Left lobe of liver (tissue), 2 donors: ENCODE data around the gene MT1H. TPM values are rescaled to one million over a fixed set of nuclear protein-coding genes. Genes with fewer than 3 reads are reported as not detected.
"Not testable (repeated sequence)": the region's sequence is repeated elsewhere in the genome, so short reads cannot be mapped to it uniquely, and the experiment has no call there.

ENCODE experiments used
- ATAC-seq: fragments of 200-7000 bp; cut with Tn5 transposase; one replicate; pipeline ENCODE4 v1.9.1; 2020; ENCODE audit warnings: mild to moderate bottlenecking, moderate library complexity
- DNase-seq: peaks from one replicate; pipeline ENCODE4 v3.0.0-alpha.2; 2020; ENCODE audit warnings: low spot score
- total RNA-seq: library from RNA; stranded (reverse); gene quantifications from one replicate; pipeline ENCODE4 v1.2.1, GENCODE V29; 2021
- donor health status: DM: no; HTN: no; CAD: no; lungs with moderate emphysema.
- donor health status: DM: no; HTN: yes; CAD: no.

Gene MT1H
- total RNA-seq, 1 donor from 2014 or later: 949 TPM

DNA sequence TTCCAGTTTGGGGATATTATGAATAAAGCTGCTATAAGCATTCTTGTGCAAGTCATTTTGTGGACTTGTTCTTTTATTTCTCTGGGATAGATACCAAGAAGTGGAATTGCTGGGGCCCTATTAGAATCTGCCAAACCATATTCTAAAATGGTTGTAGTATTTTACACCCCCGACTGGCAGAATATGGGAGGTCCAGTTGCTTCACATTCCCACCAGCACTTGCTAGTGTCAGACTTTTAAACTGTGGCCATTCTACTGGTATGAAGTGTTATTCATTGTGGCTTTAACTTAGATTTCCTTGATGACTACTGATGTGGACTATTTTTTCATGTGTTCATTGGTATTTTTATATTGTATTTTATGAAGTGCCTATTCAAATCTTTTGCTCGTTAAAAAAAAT is 42.2 kb downstream of the MT1H start:
- no peak for ATAC-seq
- no peak for DNase-seq

DNA sequence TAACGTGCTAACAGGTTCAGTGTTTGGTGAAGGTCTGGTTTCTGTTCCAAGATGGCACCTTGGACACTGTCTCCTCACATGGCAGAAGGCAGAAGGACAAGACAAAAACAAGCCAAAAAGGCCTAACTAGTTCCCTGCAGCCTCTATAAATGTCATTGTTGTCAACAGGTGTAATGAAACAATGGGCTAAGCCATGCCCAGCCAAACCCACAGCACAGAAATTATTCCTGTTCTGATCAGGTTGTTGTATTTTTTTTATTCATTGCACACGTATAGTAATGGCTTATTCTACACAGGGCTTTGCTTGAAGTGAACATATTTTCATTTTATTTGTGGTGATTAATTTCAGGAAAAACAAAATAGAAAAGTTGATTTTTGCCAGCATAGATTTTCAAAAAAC is 44.2 kb downstream of the MT1H start:
- DNase-seq (no peak), ATAC-seq (no peak)

DNA sequence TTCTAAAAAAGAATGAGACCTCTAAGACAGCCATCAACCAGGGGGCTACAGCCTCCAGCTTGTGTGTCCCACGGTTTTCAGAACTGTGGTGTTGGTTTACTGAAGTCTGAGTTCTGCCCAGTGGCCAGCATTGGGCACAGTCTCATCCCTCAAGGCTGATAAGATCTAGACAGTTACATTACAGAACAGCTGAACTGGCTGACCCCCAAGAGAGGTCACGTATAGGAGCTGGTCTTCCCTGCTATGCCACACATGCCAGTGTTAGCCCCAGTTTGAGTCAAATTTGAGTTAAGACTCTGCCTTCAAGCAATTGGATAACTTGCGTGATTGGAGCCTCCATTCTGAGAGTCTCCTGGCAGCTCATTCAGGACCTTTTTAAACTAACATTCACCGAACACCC is 45.5 kb downstream of the MT1H start:
- DNase-seq: no peak
- ATAC-seq: no peak

DNA sequence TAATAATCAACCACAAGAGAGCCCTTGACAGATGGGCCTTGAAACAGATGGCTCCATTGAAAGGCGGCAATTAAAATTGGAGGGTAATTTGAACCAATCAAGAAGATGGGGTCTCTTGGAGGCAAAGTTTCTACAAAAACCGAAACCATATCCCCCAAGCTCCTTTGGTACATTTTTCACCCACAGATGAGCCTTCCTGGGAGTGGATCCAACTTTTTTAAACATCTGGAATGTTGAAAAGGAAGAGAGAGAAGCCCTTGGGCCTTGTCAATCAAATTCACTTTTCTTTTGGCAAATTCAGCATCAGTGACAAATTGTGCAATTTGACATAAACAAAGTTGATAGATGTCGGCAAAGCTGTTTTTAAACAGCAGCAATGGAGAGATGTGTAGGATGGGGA is 47.1 kb downstream of the MT1H start:
- ATAC-seq (no peak), DNase-seq (no peak)

DNA sequence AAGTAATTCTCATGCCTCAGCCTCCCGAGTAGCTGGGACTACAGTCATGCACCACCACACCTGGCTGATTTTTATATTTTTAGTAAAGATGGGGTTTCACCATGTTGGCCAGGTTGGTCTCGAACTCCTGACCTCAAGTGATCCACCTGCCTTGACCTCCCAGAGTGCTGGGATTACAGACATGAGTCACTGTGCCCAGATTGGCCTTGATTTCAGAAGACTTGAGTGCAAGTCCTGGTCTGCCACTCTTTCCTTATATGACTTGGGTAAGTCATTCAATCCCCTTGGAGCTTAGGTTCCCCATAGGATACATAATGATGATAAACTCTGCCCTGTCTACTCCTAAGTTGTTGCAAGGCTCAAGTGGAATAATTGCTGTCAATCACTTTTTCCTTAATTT is 47.9 kb downstream of the MT1H start:
- DNase-seq, ATAC-seq: not testable (repeated sequence)

Other genes starting within 250 kb of the MT1H start
- 159 TPM for gene AMFR, start 244.3 kb upstream of the MT1H start, total RNA-seq
- 31.7 TPM for gene NUDT21, start 218.5 kb upstream of the MT1H start, total RNA-seq
- gene OGFOD1, start 218.3 kb upstream of the MT1H start, total RNA-seq: 12.1 TPM
- gene BBS2, start 149.8 kb upstream of the MT1H start, total RNA-seq: 11.7 TPM
- not detected for gene MT4, start 104.7 kb upstream of the MT1H start, total RNA-seq
- gene MT3, start 80.3 kb upstream of the MT1H start, total RNA-seq: not detected
- gene MT2A, start 61.2 kb upstream of the MT1H start, total RNA-seq: 3,908 TPM
- gene MT1E, start 44.0 kb upstream of the MT1H start, total RNA-seq: 1,576 TPM
- 546 TPM for gene MT1M, start 37.2 kb upstream of the MT1H start, total RNA-seq
- 141 TPM for gene MT1A, start 31.1 kb upstream of the MT1H start, total RNA-seq
- gene MT1B, start 17.9 kb upstream of the MT1H start, total RNA-seq: 2.7 TPM
- gene MT1F, start 11.9 kb upstream of the MT1H start, total RNA-seq: 763 TPM
- gene MT1G, start 1.7 kb upstream of the MT1H start, total RNA-seq: 5,960 TPM
- 2,271 TPM for gene MT1X, start 12.7 kb downstream of the MT1H start, total RNA-seq
- 13.2 TPM for gene NUP93, start 60.3 kb downstream of the MT1H start, total RNA-seq
- not detected for gene SLC12A3, start 195.4 kb downstream of the MT1H start, total RNA-seq